Skin epidermis (tissue), 12 donors: ENCODE measurements around the gene ATXN7L1.
"Not testable (repeated sequence)": the region's sequence is repeated elsewhere in the genome, so short reads cannot be mapped to it uniquely, and the experiment has no call there.

ENCODE experiments used
- H3K27ac ChIP-seq, 21 experiments: fragments of 200-600 bp; sonication (generic) in 11 of 21; one replicate each; pipeline ENCODE4 v1.5.0; 2020; ENCODE audit warnings: mild to moderate bottlenecking in 3 of 21, inconsistent platforms in 2 of 21, moderate library complexity in 2 of 21
- H3K4me3 ChIP-seq, 7 experiments: fragments of 200-600 bp; sonication (generic) in 2 of 7; one replicate each; pipeline ENCODE4 v1.5.0; 2020; ENCODE audit warnings: inconsistent platforms in 2 of 7, mild to moderate bottlenecking in 2 of 7, moderate library complexity in 1 of 7

Gene ATXN7L1

DNA sequence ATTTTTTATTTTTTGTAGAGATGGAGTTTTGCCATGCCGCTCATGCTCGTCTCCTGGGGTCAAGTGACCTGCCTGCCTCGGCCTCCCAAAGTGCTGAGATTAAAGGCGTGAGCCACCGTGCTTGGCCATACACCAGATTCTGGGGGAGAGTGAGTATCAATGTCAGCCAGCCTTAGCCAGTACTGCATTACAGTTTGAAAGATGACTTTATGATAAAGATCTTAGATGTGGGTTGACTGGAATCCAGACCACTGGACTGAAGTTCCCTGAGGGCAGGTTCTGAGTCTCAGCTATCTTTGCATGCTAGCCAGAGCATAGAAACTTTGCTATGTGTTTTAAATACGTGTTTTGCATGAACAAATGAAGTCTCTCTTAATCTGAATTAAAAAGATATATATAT lies 177.9 kb downstream of the ATXN7L1 start:
- Histone ChIP-seq H3K4me3 (no peak overlapping the region), H3K27ac (no peak overlapping the region)

- no peak overlapping the region for H3K27ac ChIP-seq
- H3K4me3 ChIP-seq = no peak overlapping the region
Measured at GRCh38 chr7:105697753-105698152, 178.6 kb downstream of the ATXN7L1 start.

DNA sequence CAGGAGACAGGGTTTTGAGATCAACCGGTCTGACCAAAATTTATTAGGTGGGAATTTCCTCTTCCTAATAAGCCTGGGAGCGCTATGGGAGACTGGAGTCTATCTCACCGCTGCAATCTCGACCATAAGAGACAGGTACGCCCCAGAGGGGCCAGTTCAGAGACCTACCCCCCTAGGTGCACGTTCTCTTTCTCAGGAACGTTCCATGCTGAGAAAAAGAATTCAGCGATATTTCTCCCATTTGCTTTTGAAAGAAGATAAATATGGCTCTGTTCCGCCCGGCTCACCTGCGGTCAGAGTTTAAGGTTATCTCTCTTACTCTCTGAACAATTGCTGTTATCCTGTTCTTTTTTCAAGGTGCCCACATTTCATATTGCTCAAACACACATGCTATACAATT lies 179.2 kb downstream of the ATXN7L1 start:
- not testable (repeated sequence) for H3K4me3 ChIP-seq, H3K27ac ChIP-seq

- no peak overlapping the region for H3K27ac ChIP-seq
Measured at GRCh38 chr7:105693576-105693975, 182.8 kb downstream of the ATXN7L1 start.

DNA sequence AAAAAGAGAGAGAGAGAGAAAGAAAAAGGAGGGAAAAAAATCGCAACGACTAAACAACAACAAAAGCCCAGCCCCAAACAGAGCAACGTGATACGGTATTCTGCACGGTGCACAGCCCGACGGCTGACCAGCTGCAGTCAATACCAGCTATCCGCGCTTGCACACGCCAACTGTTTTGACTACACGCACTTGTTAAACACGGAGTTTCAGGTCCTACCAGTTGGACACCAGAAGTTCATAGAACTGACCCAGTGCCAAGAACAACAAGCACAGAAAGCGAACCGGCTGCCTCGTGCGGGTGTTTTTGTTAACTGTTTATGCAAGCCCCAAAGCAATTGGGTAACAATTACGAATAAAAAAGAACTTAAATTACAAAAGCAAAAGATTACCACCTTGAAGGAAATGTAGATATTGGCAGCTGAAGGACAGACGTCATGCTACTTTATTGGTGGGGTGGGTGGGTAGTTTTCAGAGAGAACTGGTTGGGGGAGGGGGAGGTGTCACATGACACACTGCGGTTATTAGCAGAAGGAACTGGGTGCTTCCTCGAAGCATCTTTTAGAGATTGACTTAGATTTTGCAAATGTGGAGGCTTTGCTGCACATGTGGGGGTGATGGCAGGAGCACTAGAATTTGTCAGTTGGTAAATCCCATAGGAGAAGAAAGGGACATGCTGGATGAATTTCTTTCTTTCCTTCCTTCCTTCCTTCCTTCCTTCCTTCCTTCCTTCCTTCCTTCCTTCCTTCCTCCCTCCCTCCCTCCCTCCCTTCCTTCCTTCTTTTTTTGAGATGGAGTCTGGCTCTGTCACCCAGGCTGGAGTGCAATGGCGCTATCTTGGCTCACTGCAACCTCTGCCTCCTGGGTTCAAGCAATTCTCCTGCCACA lies 184.5 kb downstream of the ATXN7L1 start:
- Histone ChIP-seq H3K4me3 (peak overlapping the region; percentile 25 to 45 (median 35)), H3K27ac (peak overlapping the region in 19 of 21 experiments; percentile 14 to 93 (median 68))

More at GRCh38 chr7:105693576-105693975, 182.8 kb downstream of the ATXN7L1 start:
- no peak overlapping the region for H3K4me3 ChIP-seq

- Histone ChIP-seq H3K4me3 (peak overlapping the region; percentile 25 to 45 (median 35)), H3K27ac (peak overlapping the region in 19 of 21 experiments; percentile 28 to 93 (median 68))
Measured at GRCh38 chr7:105691082-105691679, 185.2 kb downstream of the ATXN7L1 start.

GRCh38 chr7:105690325-105690945 lies 186.0 kb downstream of the ATXN7L1 start:
- H3K27ac ChIP-seq = peak overlapping the region in 19 of 21 experiments; percentile 28 to 93 (median 68)
- H3K4me3 ChIP-seq = peak overlapping the region in 2 of 7 experiments; percentile 36 to 45

- peak overlapping the region in 2 of 21 experiments; percentile 0 to 45 for H3K27ac ChIP-seq
- H3K4me3 ChIP-seq = no peak overlapping the region
Measured at GRCh38 chr7:105689067-105689819, 187.2 kb downstream of the ATXN7L1 start.

GRCh38 chr7:105688617-105689016 lies 187.8 kb downstream of the ATXN7L1 start:
- no peak overlapping the region for H3K4me3 ChIP-seq
- H3K27ac ChIP-seq = no peak overlapping the region

- no peak overlapping the region for H3K4me3 ChIP-seq
- no peak overlapping the region for H3K27ac ChIP-seq
Measured at GRCh38 chr7:105685161-105685560, 191.2 kb downstream of the ATXN7L1 start.

DNA sequence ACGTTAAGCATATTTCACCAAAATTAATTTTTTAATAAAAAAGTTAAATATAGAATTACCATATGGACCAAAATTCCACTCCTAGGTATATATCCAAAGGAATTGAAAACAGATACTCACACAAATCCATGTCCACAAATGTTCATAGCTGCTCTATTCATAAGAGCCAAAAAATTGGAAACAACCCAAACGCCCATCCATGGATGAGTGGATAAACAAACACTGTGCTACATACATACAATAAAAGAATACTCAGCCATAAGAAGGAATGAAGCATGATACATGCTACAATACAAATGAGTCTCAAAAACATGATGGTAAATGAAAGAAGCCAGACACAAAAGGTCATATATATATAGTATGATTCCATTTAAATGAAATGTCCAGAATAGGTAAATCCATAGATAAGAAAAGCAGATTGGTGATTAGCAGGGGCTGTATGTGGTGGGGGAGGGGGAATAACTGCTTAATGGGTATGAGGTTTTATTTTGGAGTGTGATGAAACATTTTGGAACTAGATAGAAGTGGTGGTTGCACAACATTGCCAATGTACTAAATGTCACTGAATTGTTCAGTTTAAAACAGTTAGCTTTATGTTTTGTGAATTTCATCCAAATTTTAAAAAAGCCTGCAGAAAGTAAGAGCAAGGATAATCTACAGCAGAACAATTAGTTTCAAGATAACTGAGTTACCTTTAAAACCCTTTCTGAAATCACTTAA lies 193.9 kb downstream of the ATXN7L1 start:
- H3K4me3 ChIP-seq = no peak overlapping the region
- no peak overlapping the region for H3K27ac ChIP-seq

DNA sequence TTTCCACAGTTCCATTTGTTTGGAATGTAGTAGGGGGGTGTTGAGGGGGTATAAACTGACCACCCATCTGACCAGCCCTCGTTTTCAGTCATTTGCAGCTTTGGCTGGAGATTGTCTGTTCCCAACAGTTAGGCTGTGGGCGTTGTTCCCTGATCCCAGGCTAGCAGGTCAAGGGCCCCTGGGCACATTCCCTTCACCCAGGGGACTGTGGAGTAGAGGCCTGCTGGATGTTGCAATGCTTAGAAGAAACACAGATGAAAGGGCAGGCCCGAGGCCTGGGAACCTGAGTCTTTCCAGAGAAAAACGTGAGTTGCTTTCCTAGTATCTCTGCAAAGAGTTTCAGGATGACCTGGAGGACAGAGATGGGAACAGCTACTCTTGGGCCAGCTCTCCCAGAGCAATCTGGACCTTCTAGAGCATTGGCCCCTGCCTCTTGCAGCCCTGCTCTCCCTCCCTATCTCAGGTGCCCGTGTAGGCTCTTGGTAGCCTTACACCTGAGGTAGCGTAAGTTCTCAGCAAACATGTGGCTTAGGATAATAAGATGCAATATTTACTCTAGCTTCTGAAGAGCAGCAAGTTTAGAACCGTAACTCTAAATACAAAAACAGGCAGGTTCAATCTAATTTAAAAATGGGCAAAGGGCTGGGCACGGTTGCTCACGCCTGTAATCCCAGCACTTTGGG lies 195.8 kb downstream of the ATXN7L1 start:
- H3K27ac ChIP-seq = peak overlapping the region in 11 of 21 experiments; percentile 6 to 83 (median 40)

DNA sequence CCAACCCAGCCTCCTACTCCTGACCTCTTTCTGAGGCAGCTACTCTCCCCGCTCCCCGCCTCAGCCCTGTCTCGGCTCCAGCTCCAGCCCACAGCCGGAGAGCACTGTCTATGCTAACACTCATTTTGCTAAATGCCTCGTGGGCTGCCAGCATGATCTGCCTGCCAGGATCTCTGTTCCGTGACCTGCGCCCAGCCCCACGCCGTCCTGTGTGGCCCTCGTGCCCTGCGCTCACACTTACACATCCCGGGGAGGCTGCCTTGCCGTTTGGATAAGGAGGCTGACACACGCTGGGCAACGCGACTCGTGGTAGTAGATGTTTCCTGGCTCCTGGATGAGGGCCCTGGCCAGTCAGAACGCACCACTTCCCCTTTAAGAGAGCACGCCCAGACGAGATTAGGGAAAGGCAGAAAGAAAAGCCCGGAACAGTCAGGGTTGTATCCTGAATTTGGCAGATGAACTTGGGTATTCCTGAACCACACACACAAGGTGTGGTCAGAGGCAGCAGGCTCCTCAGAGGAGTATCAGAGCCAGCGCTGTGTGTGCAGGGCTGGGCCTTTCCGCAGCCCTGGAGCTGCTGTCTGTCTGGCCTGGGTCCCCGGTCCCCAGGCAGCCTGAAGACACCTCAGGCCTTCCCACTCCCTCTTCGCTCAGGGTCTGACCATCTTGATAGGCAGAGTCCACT lies 197.4 kb downstream of the ATXN7L1 start:
- H3K27ac ChIP-seq = peak overlapping the region in 20 of 21 experiments; percentile 16 to 83 (median 74)
- peak overlapping the region; percentile 6 to 34 (median 26) for H3K4me3 ChIP-seq

More for the DNA sequence above, 195.8 kb downstream of the ATXN7L1 start:
- H3K4me3 ChIP-seq = no peak overlapping the region

DNA sequence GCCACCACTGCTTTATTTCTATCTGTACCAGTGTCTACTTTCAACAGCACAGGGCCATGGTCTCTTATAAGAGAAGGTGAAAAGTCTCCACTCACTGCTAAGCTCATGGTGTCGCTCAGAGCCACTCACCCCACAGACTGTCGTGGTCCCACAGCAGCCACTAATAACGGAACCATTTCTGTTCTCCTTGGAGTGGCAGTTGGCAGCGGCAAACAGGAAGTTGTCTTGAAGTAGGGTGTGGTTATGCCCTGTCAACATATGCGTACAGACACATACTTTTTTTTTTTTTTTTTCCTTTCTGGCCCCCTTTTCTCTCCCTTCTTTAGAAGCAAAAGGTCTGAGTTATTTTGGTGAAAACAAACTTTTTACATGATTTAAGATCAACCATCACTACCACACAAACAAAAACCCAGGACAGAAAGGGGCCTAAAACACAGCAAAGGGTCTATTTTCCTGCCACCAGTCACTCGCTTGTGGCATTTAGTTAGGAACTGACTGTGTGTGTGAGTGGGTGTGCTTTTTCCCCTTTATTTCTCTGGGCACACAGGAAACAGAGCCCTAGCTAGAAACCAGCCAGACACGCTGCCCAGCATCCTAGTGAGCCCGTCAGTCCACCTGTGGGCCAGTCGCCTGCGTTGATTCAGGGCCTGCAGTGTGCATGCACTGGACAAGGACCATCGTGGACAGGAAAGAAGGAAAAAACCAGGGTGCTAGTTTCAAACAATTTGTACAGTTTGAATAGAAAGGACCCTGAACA lies 198.4 kb downstream of the ATXN7L1 start:
- Histone ChIP-seq H3K27ac (peak overlapping the region in 20 of 21 experiments; percentile 16 to 83 (median 74)), H3K4me3 (peak overlapping the region; percentile 6 to 34 (median 26))

GRCh38 chr7:105677410-105677730 lies 199.0 kb downstream of the ATXN7L1 start:
- H3K4me3 ChIP-seq = no peak overlapping the region
- H3K27ac ChIP-seq = peak overlapping the region in 16 of 21 experiments; percentile 17 to 83 (median 73)

DNA sequence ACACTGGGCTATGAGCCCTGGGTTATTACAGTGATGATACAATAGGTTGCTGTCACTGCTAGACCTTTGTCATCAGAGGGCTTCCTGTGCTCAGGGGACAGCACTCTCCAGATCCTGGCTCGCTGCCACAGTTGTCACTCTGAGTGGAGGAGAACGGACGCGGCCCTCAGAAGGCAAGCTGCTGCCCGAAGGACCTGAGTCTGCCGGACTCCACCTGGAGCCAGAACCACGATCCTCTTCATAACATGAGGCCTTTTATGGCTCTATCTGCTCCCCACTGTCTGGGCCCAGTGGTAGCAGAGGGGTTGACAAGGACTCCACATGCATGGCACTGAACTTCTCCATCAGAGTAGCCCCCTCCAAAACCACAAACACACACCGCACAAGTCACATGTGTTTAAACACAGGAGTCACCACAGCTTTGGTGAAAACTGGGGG lies 200.4 kb downstream of the ATXN7L1 start:
- Histone ChIP-seq H3K27ac (peak overlapping the region in 3 of 21 experiments; percentile 21 to 83 (median 28)), H3K4me3 (no peak overlapping the region)
